HG03060 (cell line): ENCODE data around the gene FOXO3.

ENCODE experiments used
- ATAC-seq: cut with Tn5 transposase; IDR thresholded peaks from one replicate; pipeline ENCODE4 v1.9.1; 2021; ENCODE audit warnings: low read depth, moderate number of reproducible peaks; ENCODE audit not compliant: unreplicated experiment

FOXO3 gene

DNA sequence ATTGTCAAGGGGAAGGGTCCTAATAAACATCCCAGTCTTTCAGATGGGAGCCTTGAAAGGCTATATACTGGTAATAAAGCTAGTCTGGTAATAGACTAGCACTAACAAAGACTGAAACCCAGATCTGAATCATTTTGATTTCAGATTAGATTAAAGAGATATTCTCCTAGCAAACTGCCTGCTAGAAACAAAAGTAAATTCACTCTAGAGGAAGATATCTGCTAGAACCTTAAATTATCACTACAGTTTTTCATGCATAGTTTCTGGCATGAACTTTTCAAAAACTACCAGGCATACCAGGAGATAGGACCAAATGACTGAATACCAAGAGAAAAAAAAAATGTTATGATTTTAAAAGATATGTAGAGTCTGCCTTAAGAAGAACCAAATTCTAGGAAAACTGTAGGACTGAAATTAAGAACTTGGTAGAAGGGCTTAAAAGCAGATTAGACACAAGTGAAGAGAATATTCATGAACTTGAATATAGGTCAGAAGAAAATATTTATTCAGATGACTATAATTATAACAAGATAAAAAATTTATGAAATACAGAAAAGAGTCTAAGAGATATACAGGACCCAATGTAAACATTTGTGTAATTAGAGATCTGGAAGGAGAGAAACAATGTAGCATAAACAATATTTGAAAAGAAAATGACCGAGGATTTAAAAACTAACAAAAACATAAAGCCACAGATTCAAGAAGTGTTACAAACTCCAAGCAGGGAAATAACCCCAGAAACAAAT is 141.6 kb downstream of the FOXO3 start:
- no peak for ATAC-seq

DNA sequence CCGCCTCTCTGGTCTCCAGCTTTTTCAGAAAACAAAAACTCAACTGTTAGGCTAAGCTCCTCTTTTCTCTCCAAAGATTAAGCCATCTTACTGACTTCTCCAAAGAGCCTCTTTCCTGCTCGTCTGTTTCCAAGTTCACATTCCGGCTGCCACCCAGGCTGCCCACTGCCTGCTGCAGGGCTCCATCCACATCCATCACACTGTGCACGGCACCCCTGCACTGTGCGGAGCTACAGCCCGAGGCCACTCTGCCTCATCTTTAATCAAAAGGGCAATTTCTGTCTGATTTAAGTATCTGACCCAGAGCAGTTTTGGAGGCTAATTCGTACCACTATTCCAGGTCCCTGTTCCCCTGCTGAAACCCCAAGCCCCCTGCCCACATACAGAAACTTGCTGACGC is 145.9 kb downstream of the FOXO3 start:
- ATAC-seq, result no peak

DNA sequence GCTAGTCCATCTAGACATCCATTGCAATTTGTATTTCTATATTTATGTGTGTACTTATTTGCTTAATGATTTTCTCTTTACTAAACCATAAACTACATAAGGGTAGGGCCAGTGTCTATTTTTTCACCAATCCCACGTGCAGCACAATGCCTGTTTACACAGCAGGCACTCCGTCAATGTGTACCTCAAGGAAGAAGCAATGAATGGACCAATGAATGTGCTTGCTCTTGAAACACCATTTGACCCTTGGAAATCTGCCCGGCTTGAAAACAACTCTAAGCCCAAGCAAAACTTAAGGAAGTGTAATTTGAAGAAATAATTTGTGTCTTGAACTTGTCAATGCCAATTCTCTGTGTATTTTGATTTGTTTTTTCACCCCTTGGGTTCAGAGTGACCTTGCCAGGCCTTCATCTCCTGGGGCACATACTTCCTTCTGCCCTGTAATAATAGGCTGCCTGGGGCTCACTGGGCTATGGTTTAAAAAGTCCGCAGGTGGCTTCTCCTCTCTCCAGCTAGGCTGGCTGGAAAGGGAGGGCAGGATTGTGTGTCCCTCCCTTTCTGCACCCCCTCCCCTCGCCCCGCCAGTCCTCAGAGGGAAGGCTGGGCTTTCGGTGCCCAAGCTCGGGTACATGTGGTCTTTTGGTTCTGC is 146.7 kb downstream of the FOXO3 start:
- ATAC-seq, result no peak

DNA sequence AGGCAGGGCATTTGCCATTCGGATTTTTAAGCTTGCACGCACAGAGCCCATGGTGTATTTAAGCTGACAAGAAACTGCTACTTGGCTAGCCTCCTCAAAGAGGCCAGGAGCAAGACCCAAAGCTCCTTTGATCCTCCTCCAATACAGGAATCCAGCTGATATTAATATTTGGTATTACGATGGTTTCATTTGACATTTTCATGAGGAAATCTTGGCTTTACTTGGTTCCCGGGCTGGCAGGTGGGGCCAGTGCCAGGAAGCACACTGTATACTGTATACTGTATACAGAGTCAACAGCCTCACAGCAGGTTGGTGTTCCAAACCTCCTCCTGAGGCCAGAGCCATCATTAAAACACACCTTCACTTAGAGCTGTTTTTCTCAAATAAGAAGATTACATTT is 149.3 kb downstream of the FOXO3 start:
- ATAC-seq, result no peak

DNA sequence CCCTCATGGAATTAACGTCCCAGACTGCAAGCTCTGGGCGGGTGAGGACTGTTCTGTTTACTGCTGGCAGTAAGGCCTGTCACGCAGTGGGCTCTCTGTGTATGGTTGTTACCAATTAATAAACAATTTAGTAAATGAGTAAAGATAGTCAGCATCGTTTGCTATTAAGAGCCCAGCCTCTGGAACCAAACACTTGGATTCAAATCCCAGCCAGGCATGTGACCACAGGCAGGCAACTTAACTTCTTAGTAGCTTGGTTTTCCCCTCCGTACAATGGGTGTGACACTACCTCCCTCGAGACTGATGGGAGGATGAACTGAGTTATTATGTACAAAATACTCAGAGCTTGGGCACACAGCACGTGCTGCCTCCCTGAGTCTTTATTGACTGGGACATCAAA is 149.8 kb downstream of the FOXO3 start:
- ATAC-seq, result no peak

DNA sequence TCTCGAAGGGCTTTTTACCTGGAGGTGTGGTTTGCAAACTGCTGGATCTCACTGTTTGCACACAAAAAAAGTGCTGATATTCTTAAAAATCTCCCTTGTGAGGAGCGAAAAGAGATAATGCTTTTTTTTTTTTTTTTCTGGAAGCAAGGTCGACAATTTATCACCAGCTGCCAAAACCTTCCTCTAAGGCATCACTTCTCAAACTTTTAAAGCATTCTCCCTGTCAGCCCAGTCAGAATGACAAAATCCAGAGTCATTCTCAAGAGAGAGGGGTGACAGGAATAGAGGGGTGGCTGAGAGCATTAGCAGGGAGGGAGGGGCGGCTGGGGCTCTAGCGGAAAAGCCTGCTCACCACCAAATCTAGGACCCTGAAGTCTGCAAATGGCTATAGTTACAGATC is 150.4 kb downstream of the FOXO3 start:
- ATAC-seq, result no peak

DNA sequence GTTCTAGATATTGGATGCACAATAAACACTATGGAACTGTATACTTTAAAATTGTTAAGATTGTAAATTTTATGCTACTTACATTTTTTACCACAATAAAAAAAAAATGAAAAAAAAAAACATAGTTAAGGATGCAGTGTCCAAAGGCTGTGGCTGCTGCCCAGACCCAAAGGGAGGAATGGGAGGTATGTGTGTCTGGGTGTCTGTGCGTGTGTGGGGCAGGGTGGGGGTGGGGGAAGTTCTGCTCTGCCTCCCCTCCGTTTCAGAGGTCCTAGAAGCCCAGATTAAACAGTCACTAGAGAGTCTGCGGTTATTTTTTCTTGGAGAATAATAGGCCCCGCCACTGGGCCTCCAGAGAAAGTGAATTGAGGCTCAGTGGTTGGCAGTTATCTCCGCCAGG is 151.1 kb downstream of the FOXO3 start:
- no peak for ATAC-seq

DNA sequence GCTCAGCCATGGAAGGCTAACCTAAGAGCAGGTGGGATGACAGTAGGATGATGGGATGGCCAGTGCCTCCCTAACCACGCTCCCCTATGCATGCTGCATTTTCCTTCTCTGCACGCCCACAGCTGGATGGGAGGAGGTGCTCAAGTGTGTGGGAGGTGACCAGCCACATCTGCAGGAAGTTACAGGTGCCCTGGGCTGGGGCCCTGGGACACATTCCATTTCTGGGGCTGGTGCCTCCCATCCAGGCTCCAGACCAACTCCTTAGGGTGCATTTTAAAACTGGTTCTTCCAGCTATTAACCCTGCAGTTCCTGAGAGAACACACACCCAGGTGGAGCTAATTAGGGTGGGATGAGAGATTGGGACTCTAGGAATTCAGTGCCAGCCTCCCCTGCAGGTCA is 152.2 kb downstream of the FOXO3 start:
- no peak for ATAC-seq

DNA sequence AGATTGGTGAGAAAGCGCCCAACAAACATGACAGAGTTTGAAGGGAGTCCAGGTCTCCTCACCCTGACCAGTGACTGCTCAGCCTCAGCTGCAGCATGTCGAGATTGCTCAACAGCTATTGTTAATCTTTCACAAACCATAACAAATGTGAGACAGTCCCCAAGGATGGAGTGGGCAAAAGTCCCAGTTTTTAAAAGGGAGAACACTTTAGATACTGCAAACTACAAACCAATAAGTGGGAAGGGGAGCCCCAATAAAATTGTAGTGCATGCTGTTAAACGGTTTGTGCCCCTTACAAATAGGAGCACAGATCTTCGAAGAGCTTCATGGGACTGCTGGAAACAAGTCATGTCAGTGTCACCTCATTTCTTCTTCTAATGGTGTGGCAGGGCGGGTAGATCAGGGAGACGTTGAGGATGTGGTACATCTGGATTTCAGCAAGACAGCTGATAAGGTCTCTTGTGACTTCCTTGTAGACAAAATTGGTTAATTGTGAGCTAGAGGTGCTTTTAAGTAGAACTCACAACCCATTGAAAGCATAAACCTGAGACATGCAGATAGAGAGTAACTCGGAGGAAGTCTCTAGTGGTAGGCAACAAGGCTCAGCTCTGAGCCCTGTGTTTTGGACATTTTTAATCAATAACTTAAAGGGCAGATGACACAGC is 153.5 kb downstream of the FOXO3 start:
- ATAC-seq, result no peak

DNA sequence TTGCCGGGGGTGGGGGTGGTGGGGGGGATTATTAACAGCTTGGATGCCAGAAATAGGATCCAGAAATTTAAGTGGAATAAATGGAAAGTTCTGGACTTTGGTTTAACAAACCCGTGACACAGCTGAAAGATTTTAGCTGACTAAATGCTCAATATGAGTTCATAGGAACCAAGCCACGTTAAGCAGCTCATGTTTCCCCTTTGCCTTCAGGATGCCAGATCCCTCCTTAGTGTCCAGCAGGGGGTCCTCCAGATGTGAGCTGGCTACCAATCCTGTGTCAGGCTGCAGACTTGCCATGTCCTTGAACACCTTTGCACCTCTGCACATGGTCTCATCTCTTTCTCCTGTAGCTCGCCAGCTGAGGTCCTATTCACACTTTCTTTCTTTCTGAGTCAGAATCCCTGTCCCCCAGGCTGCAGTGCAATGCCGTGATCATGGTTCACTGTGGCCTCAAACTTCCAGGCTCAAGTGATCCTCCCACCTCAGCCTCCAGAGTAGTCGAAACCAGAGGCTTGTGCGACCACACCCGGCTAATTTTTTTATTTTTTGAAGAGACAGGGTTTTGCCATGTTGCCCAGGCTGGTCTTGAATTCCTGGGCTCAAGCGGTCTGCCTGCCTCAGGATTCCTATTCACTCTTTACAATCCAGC is 154.2 kb downstream of the FOXO3 start:
- no peak for ATAC-seq

DNA sequence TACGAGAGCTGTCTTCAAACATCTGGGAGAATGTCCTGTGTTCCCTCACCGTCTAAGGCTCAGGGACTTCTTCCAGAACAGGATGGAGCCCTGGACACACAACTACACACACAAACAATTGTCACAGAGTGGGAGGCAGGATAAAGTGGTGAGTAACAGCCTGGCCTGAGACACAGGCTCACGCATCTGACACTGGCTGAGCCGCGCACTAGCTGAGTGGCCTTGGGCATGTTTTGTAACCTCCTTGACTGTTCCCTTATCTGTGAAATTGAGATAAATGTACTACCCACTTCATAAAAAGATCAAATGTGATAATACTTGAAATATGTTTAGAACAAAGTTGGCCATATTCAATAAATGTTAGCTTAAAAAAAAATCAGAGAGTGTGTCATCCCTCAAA is 155.1 kb downstream of the FOXO3 start:
- no peak for ATAC-seq

DNA sequence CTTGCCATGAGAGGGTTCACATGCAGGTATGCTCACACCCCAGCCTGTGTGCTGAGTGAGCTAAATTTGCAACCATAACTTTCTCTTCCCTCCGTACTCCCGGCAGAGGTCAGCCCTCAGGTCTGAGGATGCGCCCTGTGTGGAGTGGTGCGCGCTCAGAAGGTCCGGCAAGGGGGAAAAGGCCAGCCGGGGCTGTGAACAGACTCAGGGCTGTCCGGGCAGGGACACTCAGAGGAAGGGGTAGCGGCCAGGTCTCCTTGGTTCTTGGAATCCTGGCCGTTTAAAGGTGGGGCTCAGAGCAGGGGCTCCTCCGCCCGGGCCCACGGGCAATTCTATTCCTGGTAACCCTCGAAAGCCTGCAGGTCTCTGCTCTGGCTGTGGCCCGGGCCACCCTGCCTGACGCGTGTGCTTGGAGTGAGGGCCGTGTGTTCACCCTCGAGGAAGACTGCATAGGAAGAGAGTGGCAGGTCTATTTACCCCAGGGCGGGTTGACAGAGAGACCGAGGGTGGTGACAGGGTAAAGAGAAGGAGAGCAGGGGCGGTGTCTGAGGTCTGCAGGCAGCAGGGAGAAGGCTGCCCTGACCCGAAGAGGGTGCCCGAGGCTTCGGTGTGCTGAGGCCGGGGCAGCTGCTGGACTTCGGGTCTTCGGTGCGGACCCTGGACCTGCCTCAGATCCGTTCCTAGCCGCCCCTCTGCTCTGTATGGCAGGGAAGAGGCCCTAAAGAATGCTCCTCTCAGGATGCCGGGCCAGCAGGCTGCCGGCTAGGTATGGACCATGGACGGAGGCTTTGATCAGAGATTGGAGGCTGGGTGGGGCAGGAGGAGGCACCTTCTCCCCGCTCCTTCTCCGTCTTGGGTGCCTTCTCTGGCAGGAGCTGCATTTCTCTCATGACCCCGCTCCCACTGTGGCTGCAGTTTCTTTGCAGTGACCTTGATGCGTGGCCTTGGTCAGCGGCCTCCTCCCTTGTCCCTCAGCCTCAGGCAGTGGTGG is 156.4 kb downstream of the FOXO3 start:
- no peak for ATAC-seq

DNA sequence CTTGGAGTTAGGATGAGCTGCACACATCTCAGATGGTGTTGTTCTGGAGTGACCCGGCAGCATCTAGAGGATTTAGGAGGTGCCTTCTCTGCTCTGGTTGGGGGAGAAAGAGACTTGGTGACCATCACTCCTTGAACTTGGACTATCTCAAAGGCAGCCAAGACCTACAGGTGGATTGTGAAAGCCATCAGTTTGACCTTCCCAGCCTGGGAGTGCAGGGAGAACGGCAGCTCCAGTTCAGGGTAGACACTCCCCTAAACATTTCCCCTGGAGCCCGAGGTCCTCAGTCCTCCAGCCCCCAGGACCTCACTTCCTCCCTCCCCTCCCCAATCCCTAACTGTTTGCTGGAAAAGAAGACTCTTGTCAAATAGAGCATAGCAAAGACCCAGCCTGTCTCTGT is 158.8 kb downstream of the FOXO3 start:
- ATAC-seq, result no peak

DNA sequence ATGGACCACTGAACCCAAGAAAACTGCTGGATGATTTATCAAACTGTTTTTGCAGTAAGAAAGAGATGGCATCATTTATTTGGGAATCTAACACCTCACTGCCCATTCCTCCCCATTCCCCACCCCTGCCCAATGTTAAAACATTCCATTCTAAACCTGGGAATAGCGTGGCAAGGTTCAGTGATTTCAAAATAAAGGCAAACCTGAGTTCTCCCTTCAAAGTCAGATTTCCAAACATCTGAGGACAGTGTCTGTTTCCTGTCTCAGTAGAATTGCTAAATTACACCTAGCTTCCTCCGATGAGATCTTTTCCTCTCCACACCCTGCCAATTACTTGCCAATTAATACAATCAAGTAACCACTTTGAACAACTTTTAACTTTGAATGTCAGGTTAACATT is 160.1 kb downstream of the FOXO3 start:
- no peak for ATAC-seq

DNA sequence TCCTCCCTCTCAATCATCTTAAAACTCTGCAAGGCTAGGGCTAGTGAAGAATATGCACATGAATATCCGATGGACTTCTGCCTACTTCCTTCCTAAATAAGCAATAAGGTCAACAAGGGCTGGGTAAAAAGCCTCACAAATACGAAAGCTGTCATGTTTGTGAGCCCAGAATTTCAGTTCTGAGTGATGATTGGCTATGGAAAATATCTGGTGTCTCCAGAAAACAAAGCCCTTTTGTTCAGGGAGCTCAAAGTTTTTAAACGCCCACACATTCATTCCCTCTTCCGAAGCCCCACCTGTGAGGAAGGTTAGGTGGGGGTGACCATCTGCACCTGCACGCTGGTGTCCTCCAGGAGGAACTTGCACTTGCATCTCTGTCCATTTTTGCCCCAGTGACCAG is 160.6 kb downstream of the FOXO3 start:
- ATAC-seq, result no peak

DNA sequence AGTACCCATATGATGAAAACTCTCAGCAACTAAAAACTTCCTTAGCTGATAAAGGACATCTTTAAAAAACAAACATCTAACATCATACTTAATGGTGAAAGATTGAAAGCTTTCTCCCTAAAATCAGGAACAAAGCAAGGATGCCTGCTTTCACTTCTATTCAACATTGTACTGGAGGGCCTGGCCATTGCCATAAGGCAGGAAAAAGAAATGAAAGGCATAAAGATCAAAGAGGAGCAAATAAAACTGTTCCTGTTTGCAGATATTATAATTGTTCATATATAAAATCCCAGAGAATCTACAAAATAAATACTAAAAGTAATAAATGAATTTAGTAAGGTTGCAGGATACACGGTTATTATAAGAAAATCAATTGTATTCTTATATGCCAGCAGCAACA is 162.9 kb downstream of the FOXO3 start:
- ATAC-seq, result no peak

DNA sequence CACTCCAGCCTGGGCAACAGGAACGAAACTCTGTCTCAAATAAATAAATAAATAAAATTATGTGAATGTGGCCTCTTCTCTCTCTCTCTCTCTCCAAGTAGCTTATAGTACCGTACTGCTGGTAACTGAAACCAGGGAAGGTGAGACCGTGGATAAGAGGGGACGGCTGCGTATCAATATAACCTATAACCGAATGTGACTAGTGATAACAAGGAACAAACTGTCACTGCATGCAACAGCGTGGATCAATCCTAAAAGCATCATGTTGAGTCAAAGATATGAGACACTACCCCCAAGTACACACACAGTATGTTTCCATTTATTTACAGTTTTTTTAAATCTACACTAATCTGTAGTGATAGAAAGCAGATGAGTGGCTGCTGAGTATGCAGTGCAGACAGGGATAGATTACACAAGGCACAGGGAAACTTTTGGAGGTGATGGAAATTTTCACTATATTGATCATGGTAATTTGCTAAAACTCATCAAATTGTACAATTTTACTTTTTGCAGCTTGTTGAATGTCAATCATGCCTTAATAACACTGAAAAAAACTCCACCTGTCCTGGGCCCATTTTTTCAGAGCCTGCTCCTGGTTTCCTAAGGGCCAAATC is 166.1 kb downstream of the FOXO3 start:
- no peak for ATAC-seq

DNA sequence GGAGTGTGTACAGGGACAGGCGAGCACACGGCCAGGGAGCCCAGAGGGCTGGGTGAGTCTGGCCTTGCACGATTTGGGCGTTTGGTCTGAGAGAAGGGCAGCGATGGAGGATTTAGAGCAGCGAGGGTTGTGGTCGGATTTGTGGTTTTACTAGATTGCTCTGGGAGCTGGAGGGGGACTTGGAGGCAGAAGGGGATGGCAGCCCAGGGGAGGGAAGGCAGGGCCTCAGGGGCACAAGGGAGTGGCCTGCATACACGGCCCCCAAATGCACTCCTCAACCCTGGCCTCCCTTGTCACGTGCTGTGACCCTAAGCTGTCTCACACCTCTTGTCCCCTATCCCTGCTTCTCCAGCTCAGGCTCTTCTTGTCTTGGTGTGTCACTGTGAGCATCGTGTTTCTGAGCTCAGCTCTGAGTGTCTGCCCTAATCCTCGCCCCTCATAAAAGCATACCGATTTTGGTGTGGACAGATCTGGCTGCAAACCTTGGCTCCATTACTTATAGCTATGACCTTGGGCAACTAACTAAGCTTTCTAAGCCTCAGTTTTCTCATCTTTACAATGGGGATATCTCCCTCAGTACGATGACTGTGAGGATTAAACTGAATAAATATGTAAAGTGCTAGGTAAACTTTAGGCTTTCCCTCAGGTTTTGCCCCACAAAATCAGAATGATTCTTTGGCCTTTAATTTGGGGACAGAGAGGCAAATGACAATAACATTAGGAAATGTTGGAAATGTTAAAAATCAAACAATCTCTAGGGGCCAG is 167.4 kb downstream of the FOXO3 start:
- no peak for ATAC-seq

DNA sequence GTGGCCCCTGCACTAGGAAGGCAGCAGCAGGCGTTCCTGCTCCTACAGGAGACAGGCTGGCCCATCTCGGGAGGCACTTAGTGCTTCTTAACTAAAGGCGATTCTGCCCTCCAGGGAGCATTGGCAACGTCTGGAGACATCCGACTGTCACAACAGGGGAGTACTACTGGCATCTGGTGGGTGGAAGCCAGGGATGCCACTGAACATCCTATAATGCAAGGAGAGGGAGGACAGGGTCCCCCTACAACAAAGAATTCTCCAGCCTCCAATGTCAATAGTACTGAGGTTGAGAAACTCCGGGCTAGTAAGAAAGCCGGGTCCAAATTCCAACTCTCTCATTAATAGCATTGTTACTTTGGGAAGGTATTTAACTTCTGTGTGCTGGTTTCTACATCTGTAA is 168.1 kb downstream of the FOXO3 start:
- no peak for ATAC-seq
